ENCODE data around the gene TGM6.

The TGM6 gene

DNA sequence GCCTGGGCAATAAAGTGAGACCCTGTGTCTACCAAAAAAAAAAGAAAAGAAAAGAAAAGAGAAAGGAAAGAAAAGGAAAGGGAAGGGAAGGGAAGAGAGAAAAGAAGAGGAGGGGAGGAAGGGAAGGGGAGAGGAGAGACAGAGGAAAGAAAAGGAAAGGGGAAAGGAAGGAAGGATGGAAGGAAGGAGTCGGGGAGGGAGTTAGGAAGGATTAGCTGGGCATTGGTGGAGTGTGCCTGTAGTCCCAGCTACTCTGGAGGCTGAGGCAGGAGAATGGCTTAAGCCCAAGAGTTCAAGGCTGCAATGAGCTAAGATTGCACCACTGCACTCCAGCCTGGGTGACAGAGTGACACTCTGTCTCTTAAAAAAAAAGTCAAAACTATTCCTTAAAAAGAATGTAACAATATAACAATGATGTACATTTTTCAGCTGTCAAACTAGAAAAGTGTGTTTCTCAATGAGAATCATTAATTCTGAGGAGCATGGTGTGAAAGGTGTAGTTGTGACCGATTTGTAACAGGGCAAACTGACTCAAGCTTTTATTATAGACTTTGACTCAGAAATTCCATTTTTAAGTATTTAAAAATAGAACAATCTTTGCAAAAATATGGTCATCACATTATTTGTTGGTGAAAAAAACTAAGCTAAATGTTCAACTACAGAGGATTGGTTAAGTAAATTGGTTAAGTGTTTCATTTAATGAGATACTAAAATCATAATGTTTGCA, 75.2 kb downstream of the TGM6 start:
- DNase-seq (ENCODE audit: low read depth in 2 of 2): no peak

DNA sequence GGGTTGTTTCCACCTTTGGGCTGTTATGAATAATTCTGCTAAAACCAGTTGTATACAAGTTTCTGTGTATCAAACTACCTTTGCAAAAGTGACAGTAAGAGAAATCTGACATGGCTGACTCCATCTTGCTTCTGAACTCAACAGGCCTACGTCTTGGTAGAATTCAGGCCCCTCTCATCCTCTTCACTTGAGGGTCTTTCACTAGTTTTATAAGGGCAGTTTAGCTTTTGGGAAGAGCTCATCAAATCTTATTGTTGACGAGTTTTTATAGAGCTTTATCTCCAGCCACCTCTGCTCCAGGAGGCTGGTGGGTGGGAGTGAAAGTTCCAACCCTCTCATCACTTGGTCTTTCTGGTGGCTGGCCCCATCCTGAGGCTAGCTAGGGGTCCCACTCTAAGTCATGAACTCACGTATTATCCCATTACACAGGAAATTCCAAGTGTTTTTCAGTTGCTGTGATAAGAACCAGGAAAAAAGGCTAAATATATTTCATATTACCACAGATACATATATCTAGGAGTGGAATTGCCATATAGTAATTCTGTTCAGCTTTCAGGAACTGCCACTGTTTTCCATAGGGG, 78.3 kb downstream of the TGM6 start:
- DNase-seq (ENCODE audit: low read depth in 2 of 2): no peak

DNA sequence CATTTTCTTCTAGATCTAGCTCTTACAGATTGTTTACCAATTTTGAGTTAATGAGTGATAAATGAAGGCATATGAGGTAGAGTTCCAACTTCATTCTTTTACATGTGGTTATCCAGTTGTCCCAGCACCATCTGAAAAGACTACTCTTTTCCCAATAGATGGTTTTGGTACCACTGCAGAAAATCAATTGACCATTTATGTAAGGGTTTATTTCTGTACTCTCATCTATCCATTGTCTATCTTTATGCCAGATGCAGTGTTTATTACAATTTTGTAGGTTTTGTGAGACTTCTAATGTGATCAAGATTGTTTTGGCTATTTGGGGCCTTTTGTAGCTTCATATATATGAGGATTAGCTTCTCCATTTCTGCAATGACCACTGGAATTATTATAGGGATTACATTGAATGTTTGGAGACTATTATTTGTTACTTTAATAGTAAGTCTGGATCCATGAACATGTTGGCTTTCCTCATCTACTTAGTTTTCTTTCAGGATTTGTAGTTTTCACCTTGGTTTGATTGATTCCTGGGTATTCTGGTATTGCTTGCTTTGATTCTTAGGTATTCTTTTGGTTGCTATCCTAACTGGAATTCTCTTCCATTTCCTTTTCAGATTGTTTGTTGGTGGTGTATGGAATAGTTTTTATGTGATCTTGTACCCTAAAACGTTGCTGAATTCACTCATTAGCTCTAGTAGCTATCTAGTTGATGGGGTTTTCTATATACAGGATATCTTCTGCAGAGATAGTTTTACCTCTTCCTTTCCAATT, 79.5 kb downstream of the TGM6 start:
- DNase-seq (ENCODE audit: low read depth in 2 of 2): no peak

DNA sequence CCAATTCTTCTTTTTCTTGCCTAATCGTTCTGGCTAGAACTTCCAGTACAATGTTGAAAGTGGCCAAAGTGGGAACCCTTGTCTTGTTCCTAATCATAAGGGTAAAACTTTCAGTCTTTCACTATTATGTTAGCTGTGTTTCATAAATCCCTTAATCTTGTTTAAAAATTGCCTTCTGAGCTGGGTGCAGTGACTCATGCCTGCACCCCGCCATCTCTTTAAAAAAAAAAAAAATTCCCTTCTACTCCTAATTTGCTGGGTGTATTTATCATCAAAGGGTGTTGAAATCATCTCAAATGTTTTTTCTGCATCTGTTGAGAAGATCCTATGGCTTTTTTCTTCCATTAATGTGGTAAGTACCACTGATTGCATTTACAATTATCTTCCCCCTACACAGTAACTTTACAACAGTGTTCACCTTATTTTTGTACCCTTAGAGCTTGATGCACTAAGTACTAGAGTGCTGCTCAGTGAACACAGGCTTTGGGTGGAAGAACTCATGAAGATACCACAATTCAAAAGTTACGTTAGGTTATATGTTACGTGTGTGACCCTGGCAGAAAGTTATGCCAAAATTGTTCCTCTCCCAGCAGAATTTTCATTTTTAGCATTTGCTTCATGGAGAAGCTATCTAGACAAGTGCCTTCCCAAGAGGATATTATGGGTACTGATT, 80.2 kb downstream of the TGM6 start:
- DNase-seq (ENCODE audit: low read depth in 2 of 2): no peak

DNA sequence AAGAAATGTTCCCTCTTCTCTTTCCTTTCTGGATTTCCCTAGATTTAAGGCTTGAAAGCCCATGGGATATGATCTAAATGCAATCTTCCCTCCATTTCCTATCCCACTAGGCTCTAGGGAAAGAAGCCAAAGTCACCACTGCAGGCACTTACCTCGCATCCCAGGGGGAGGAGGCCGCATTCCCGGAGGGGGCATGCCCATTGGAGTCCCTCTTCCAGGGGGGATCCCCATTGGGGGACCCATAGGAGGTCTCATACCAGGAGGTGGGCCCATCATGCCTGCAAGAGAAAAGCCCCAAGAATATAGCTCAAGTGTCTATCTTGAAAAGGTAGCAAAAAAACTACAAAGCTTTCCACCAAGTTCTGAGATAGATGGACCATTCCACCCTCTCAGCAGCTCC, 81.8 kb downstream of the TGM6 start:
- DNase-seq (ENCODE audit: low read depth in 2 of 2): no peak

DNA sequence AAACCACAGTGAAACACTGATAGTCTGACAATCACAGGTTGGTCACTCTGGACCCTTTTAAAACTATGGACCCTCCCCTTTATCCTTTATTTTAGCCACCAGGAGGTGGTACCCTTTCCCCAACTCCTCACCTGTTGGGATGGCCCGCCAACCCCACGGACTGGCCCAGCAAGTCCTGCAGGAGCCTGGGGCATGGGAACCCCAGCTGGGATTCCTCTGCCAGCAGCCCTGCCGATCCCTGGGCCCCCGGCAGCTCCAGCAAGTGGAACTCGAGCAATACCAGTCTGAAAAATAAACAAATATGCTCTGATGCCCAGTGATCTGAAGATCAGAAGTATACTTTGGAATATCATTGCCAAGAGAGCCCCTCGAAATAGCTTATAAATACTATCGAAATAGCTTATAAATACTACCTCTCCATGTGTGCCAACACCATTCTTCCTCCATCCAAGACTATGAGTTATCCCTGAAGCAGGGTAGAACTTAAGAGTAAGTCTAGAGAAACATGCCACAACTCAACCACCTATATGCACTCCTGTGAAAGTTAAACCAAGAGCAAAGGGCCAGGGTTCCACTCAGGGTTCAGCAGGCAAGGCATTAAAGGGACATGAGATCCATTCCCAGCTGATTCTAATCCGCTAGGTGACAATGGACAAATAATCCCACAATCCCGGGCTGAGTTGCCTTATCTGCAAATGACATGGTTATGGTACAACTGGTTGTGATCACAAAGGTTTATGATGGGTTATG, 83.1 kb downstream of the TGM6 start:
- DNase-seq (ENCODE audit: low read depth in 2 of 2): no peak

DNA sequence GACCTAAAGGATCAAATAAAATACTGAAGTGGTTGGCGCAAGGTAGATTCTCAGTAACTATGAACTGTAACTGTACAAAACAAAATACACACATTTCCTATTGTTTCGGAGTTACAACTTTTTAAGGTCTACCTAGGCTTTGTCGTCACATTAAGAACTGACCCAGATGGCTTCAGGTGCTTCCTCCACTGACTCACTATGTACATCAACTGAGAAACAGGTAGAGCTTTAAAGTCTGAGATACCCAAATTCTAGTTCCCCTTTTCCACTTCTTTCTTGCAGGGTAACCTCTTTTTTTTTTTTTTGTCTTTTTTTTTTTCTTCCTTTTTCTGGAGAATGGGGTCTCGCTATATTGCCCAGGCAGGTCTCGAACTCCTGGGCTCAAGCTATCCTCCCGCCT, 84.4 kb downstream of the TGM6 start:
- DNase-seq (ENCODE audit: low read depth in 2 of 2): no peak

DNA sequence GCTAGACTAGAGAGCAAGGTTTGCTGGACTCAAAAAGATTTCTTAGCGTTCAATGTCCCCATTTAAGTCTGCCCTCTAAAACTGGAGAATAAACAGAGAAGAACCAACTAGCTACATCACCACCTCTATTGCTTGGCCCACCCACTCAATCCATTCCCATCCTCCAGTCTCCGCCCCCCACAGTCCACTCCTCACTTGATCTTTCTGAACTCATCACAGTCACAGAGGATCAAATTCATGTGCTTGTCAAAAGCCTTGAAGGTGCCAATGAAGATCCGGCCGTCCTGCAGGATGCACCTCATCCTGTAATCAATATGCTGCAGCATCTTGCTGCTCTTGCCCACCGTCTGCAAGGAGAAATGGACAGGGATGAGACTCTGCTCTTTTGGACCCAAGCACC, 86.7 kb downstream of the TGM6 start:
- no peak for DNase-seq (ENCODE audit: low read depth in 2 of 2)

DNA sequence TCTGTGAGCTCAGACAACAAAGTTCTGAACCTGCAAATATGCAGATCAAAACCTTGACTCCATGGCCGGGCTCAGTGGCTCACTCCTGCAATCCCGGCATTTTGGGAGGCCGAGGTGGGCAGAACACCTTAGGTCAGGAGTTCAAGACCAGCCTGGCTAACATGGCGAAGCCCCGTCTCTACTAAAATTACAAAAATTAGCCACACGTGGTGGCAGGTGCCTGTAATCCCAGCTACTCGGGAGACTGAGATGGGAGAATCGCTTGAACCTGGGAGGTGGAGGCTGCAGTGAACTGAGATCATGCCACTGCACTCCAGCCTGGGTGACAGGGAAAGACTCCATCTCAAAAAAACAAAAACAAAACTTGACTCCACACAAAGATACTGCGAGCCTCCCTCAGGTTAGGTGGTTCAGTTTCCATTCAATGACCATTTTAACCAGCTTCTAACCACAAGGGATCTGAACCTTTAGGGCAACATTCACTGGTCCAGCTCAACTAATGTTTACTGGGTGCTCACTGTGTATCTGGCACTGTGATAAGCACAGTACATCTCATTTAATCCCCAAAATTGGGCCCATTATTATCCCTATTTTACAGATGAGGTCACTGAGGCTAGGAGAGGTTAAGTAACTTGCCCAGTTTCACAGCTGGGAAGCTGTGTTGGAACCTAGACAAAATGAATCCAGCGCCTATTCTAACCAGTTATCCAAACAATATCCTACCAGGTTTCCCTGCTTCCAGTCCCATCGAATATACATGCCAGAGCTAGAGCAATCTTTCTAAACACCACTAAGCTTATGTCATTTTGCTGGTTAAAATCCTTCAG, 88.1 kb downstream of the TGM6 start:
- DNase-seq (ENCODE audit: low read depth in 2 of 2): no peak

DNA sequence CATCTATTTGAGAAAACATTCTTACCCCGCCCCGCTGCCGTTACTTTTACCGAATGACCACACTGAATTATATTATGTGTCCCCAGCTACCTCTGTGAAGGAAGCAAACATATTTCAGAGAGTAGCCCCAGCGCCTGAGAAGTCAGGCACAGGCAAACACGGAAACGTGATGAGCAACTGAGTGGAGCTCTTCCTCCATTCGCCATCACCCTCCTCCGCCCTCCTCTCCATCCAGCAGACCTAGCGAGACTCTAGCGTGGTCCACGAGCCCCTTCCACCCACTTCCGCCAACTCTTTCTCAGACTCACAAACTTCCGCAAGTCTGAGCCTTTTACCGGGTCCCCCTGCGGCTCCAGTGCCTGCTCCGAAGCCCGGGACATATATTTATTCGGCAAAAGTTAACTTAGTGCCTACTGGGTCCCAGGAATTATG, 89.3 kb downstream of the TGM6 start:
- DNase-seq (ENCODE audit: low read depth in 2 of 2): peak; percentile 30 to 48

DNA sequence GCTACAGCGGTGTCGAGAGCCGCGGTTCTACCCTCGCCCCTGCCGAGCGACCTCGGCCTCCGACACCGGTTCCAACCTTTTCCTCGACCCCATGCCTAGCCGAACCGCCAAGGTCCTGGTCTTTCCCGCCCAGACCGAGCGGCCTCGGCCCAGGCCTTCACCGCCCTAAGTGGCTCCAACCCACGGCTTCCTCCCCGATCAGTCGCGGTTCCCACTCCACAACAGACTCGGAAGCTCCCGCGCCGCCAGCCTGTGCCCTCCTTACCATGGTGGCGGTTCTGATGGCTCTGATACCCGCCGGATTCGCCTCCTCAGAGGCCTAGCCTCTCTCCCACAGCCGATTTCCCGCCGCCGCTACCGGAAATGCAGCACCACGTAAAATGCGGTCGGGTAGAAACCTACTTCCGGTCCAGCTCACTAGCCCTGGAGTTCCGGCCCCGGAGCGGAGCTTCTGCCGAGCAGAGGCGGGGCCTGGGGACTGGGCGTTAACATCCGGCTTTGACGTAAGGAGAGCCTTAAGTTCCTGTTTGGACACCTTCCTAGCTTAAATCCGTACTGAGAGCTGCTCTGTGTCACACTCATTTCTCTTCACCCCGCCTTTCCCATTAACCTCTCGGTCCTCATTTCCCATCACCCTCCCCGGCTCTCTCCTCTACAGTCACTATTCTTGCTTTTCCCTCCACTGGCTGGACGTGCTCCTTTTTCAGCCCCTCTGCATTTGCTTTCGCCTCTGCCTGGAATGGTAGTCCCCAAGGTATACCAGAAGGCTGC, 89.9 kb downstream of the TGM6 start, which contains the start of gene SNRPB:
Gene SNRPB, minus strand, starts transcription at position 367 of the 771 bp plus-strand sequence. Its CDS starts 99 bp downstream, at position 268.
- DNase-seq (ENCODE audit: low read depth in 2 of 2): peak; percentile 93 to 96

DNA sequence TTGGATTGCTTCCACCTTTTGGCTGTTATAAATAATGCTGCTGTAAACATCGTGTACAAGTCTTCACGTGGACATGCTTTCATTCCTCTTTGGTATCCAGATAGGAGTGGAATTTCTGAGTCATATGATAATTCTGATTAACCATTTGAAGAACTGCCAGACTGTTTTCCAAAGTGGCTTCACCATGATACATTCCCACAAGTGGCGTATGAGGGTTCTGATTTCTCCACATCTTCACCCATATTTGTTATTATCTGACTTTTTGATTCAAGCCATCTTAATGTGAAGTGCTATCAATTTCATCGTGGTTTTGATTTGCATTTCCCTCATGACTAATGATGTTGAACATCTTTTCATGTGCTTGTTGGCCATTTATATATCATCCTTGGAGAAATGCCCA, 92.8 kb downstream of the TGM6 start:
- DNase-seq (ENCODE audit: low read depth in 2 of 2): no peak

DNA sequence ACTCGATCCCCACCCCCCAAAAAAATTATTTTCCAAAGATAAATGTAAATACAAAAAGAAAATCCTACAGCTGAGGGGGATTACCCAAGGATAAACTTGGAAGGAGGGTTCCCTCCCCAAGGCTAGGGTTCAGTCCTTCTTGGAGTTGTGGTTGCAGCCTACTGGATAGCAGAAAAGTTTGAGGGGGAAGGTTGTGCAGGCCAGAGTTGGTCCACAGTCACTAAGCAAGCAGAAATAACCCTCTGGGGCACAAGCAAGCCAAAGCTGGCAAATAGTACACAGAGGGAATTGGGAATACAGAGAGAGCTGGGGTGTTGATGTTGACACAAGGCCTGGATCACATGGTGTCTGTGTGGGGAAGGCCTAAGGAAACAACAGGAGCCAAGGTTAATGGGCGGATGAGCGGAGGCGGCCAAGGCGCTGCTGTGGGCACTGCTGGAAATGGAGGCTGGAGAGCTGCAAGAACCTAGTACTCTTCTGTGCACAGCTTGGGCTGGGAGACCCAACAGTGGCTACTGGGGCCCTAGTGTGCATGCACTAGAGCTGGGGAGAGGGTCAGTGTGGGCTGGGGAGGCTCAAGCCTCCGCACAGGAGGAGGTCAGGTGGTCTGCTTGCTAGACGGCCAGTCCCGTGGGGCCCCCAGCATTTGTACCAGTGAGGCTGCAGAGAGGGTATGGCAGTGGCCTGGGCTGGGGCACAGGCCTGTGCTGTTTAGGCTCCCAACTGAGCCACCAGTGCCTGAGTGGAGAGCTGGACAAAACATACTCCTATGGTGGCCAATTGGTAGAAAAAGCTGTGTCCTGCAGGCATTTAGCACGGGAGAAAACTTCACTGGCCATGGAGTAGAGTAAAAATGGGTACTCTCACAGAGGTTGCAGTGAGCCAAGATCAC, 95.4 kb downstream of the TGM6 start:
- DNase-seq (ENCODE audit: low read depth in 2 of 2): no peak

DNA sequence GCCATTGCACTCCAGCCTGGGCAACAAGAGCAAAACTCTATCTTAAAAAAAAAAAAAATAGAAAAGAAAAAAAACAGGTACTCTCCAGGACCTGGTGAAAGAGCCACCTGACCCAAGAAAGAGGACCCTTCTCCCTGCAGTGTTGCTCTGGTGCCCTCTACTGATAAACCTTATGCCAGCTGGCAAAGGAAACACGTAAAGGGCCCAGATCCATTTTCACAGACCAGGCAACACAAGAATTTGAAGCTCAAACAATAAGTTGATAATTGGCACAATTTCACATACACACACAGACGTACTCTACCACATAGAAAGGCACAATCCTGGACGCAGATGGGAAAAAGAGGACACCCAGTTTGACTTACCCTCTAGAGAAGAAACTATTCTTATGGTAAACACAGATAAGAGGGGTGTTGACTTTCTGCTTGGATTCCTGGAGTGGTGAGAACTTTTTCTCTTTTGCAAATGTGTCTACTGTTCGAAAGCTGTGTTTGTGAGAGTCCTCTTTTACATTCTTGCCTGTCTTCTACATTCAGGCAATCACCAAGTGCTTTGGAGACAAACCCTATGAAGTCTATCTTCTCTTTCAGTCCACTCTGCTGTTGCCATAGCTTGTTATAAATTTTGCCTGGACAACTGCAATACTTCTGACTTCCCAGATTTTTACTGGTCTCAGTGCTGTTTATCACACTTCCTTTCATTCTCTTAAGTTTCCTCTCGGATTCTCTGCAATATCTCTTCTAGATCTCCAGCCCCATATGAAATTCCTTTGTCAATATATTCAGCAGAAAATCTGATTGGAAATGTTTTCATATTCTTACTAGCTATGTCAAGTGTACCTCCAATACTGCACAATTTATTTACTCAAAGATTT, 96.3 kb downstream of the TGM6 start:
- DNase-seq (ENCODE audit: low read depth in 2 of 2): no peak

DNA sequence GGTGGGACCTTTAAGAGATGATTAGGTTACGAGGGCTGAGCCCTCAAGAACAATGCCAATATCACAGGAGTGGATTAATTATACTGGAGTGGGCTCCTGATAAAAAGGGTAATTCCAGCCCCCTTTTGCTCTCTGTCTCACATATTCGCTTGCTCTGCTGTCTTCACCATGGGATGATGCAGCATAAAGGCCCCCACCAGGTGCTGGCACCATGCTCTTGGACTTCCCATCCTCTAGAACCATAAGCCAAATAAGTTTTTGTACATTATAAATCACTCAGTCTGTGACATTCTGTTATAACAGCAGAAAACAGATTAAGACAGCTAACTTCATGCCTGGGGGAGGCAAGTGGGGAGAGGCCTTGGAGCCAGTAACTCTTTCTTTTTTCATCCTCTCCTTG, 99.7 kb downstream of the TGM6 start:
- no peak for DNase-seq (ENCODE audit: low read depth in 2 of 2)
